Measurements from ENCODE around the gene AUH.

AUH gene

GRCh38 chr9:91178281-91179236, 183.2 kb downstream of the AUH start:
- FAIRE-seq (no peak), DNase-seq (ENCODE audit: insufficient read length, low spot score) (no peak)

- FAIRE-seq (no peak), DNase-seq (ENCODE audit: insufficient read length, low spot score) (no peak)
Observed at GRCh38 chr9:91177661-91178280, 183.9 kb downstream of the AUH start.

GRCh38 chr9:91177081-91177480, 184.6 kb downstream of the AUH start:
- FAIRE-seq = no peak
- no peak for DNase-seq (ENCODE audit: insufficient read length, low spot score)

GRCh38 chr9:91176426-91176825, 185.3 kb downstream of the AUH start:
- FAIRE-seq (no peak), DNase-seq (ENCODE audit: insufficient read length, low spot score) (no peak)

GRCh38 chr9:91174772-91175171, 186.9 kb downstream of the AUH start:
- FAIRE-seq = no peak

GRCh38 chr9:91172329-91172728, 189.4 kb downstream of the AUH start:
- no peak for FAIRE-seq

More at GRCh38 chr9:91174772-91175171, 186.9 kb downstream of the AUH start:
- DNase-seq (ENCODE audit: insufficient read length, low spot score) = no peak

GRCh38 chr9:91170951-91171350, 190.8 kb downstream of the AUH start:
- DNase-seq (ENCODE audit: insufficient read length, low spot score) = no peak
- FAIRE-seq = no peak

More at GRCh38 chr9:91172329-91172728, 189.4 kb downstream of the AUH start:
- DNase-seq (ENCODE audit: insufficient read length, low spot score) = no peak

- FAIRE-seq (no peak), DNase-seq (ENCODE audit: insufficient read length, low spot score) (no peak)
Observed at GRCh38 chr9:91166796-91167366, 194.8 kb downstream of the AUH start.

GRCh38 chr9:91164724-91165520, 196.8 kb downstream of the AUH start:
- FAIRE-seq = peak; percentile 87

More at GRCh38 chr9:91164724-91165520, 196.8 kb downstream of the AUH start:
- peak; percentile 86 for DNase-seq (ENCODE audit: insufficient read length, low spot score)

All from HTR-8/SVneo (cell line).